CD4-positive, alpha-beta T cell treated with Interleukin-21 for 1 hour (primary cell): ENCODE measurements around the gene APOBEC4.

ENCODE experiments used
- DNase-seq: peaks from one replicate; pipeline ENCODE4 v3.0.0-alpha.2; 2020

APOBEC4 gene

DNA sequence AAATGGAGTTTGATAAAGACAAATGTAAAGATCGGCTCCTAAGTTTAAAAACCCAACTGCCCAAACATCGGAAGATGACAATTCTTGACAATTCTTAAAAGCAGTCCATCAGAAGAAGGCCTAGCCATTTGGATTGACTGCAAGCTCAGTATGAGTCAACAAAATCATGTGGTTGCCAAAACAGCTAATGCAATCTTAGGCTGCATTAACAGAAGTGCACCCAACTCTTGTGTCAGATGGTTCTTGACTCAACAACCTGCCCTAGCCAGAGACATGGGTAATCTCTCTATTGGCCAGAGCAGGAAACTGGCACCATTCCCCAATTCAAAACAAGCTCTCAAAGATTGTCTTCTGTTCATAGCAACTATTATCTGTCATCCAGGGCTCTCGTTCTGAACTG is 53.0 kb downstream of the APOBEC4 start:
- no peak for DNase-seq

DNA sequence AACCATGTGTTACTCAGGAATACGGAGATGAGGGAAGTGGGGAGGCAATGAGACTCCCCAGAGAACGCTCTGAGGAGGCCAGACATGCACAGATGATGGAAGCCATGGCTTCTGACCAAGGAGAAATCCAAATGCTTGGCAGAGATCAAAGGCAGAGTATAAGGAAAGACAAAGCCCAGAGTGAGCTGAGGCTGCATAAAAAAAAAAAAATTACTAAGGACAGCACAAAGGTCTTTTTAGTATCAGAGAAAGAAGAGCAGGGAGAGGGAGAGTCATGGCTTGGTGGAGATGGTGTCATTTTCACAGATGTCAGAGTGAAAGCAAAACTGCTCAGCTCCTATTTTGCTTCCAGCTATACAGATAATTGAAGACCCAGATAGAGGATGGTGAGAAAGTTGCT is 54.7 kb downstream of the APOBEC4 start:
- no peak for DNase-seq

DNA sequence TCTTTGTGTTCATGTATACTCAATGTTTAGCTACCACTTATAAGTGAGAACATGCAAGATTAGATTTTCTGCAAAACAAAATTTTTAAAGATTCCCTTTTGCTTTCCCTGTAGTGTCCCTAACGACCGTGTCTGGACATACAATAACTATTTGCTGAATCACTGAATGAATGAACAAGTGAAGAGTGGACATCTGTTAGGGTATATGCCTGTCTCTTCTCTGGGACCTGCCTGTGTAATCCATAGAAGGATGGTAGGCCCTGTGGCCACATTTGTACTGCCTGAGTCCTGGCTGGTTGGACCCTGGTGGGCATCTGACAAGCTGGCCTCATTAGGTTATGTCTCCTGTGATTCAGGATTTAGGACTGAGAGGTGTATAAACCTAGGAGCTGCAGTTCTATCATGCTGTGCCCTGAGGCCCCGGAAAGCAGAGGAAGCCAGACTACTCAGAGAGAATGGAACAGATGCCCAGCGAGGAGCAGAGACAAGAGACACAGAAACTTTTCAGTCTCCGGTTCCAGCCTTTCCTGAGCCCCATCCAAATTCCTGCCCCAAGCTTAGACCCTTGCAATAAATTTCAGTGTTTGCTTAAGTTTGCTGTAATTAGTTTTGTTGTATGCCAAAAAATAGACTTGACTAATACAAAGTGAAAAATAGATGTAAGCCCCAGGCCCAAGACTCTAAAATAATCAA is 55.3 kb downstream of the APOBEC4 start:
- no peak for DNase-seq

DNA sequence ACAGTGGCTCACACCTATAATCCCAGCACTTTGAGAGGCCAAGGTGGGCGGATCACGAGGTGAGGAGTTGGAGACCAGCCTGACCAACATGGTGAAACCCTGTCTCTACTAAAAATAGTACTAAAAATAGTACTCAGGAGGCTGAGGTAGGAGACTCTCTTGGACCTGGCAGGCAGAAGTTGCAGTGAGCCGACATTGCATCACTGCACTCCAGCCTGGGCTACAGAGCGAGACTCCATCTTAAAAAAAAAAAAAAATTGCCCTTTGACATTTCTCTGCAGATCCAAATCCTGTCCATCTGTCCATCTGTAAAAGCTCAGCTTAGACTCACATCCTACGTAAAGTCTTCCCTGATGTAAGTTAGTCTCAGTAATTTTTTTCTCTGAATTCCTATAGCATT is 56.6 kb downstream of the APOBEC4 start:
- no peak for DNase-seq
